ENCODE results near the gene GLIS1.

Gene GLIS1

DNA sequence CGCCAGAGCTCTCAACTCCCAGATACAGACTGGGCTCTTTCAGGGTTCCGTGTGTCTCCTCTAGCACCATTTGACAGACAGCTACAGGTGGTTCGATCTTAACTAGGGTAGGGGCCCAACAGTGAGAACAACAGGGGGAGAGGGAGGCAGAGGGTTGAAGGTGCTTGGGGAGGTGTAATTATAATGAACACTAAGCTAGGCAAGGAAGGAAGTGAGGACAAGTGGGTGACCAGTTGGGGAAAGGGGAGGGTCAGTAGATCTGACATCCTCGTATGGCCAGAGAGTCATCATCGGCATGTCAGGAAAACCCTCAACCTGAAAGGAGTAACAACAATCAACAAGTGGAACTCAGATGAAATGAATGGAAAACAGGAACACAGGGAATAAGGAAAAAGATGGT, 22.8 kb downstream of the GLIS1 start:
- H3K27me3 ChIP-seq (ENCODE audit: low read length) = no peaks in the 10 kb centered on the region
- no peaks in the 10 kb centered on the region for H3K9me3 ChIP-seq (ENCODE audit: insufficient read depth, low read length)
- no peaks in the 10 kb centered on the region for H3K36me3 ChIP-seq (ENCODE audit: low read length)
- H3K9ac ChIP-seq (ENCODE audit: low read length) = no peak overlapping the region
- H3K27ac ChIP-seq (ENCODE audit: low read depth, low read length) = no peak overlapping the region
- no peaks in the 10 kb centered on the region for H3F3A ChIP-seq (ENCODE audit: insufficient read depth)
- no peaks in the 10 kb centered on the region for H3K79me2 ChIP-seq (ENCODE audit: insufficient read depth, low read length)
- TF ChIP-seq, protein P1, sequence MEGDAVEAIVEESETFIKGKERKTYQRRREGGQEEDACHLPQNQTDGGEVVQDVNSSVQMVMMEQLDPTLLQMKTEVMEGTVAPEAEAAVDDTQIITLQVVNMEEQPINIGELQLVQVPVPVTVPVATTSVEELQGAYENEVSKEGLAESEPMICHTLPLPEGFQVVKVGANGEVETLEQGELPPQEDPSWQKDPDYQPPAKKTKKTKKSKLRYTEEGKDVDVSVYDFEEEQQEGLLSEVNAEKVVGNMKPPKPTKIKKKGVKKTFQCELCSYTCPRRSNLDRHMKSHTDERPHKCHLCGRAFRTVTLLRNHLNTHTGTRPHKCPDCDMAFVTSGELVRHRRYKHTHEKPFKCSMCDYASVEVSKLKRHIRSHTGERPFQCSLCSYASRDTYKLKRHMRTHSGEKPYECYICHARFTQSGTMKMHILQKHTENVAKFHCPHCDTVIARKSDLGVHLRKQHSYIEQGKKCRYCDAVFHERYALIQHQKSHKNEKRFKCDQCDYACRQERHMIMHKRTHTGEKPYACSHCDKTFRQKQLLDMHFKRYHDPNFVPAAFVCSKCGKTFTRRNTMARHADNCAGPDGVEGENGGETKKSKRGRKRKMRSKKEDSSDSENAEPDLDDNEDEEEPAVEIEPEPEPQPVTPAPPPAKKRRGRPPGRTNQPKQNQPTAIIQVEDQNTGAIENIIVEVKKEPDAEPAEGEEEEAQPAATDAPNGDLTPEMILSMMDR (IDR thresholded peaks at IDR 0.05; ENCODE audit: insufficient read depth, low read length, poor library complexity, severe bottlenecking) = no peak
- no peak for TF ChIP-seq EZH2phosphoT487 (conservative IDR thresholded peaks at IDR 0.05; ENCODE audit: low read length)
- no peaks in the 10 kb centered on the region for H3K9me2 ChIP-seq (replicated peaks; ENCODE audit: insufficient read depth, low read length)
- H2AFZ ChIP-seq (ENCODE audit: low read depth, low read length, severe bottlenecking) = no peak overlapping the region
- no peak overlapping the region for H3K4me2 ChIP-seq (ENCODE audit: low read depth, low read length, poor library complexity, severe bottlenecking)
- no peaks in the 10 kb centered on the region for H4K20me1 ChIP-seq (ENCODE audit: low read depth, low read length)
- no peak overlapping the region for H3K4me3 ChIP-seq (ENCODE audit: insufficient read depth, low read length, poor library complexity, severe bottlenecking)

DNA sequence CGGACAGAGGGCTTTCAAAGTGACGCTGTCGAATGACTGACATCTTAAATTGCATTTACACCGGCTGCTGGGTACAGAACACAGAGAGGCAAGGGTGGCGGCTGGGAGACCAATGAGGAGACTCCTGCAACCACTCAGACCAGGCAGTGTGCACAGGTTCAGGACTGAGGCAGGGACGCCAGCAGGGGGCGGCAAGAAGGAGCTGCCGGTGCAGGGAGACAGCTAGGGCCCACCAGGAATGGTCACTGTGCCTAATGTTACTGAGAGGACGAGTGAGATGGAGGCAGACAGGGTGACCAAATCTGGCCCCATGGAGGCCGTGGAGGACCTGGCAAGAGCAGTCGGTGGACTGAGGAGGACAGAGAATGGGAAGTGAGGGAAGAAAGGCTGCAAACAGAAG, 23.5 kb downstream of the GLIS1 start:
- Histone ChIP-seq H3K79me2 (ENCODE audit: insufficient read depth, low read length) (no peaks in the 10 kb centered on the region), H3K9ac (ENCODE audit: low read length) (no peak overlapping the region), H2AFZ (ENCODE audit: low read depth, low read length, severe bottlenecking) (no peak overlapping the region), H3K36me3 (ENCODE audit: low read length) (no peaks in the 10 kb centered on the region), H4K20me1 (ENCODE audit: low read depth, low read length) (no peaks in the 10 kb centered on the region), H3K27me3 (ENCODE audit: low read length) (no peaks in the 10 kb centered on the region), H3K9me2 (replicated peaks; ENCODE audit: insufficient read depth, low read length) (no peaks in the 10 kb centered on the region), H3K9me3 (ENCODE audit: insufficient read depth, low read length) (no peaks in the 10 kb centered on the region), H3K4me3 (ENCODE audit: insufficient read depth, low read length, poor library complexity, severe bottlenecking) (no peak overlapping the region), H3K27ac (ENCODE audit: low read depth, low read length) (no peak overlapping the region), H3F3A (ENCODE audit: insufficient read depth) (no peaks in the 10 kb centered on the region), H3K4me2 (ENCODE audit: low read depth, low read length, poor library complexity, severe bottlenecking) (no peak overlapping the region)
- no peak for TF ChIP-seq EZH2phosphoT487 (conservative IDR thresholded peaks at IDR 0.05; ENCODE audit: low read length)
- TF ChIP-seq, protein P1 (IDR thresholded peaks at IDR 0.05; ENCODE audit: insufficient read depth, low read length, poor library complexity, severe bottlenecking) = peak; percentile 68

DNA sequence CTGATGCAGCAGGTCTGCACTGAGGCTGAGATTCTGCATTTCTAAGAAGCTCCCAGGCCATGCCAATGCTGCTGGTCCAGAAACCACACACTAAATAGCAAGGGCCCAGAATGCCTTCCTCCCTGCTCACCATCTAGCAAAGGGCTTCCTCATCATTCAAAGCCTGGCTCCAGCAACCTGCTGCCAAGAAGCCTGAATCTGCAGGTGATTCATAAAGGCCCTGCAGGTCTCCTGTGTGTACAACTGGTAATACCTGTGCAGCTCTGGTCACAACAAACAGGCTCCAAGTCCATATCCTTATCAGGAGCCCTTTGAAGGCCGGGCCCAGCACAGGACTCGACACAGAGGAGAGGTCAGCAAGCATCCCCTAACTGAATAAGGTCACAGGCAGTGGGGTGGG, 26.7 kb downstream of the GLIS1 start:
- Histone ChIP-seq H4K20me1 (ENCODE audit: low read depth, low read length) (no peaks in the 10 kb centered on the region), H3K27ac (ENCODE audit: low read depth, low read length) (no peak overlapping the region), H2AFZ (ENCODE audit: low read depth, low read length, severe bottlenecking) (no peak overlapping the region), H3F3A (ENCODE audit: insufficient read depth) (no peaks in the 10 kb centered on the region), H3K79me2 (ENCODE audit: insufficient read depth, low read length) (no peaks in the 10 kb centered on the region), H3K9ac (ENCODE audit: low read length) (no peak overlapping the region), H3K4me2 (ENCODE audit: low read depth, low read length, poor library complexity, severe bottlenecking) (no peak overlapping the region), H3K9me3 (ENCODE audit: insufficient read depth, low read length) (no peaks in the 10 kb centered on the region), H3K4me3 (ENCODE audit: insufficient read depth, low read length, poor library complexity, severe bottlenecking) (no peak overlapping the region), H3K27me3 (ENCODE audit: low read length) (no peaks in the 10 kb centered on the region), H3K36me3 (ENCODE audit: low read length) (no peaks in the 10 kb centered on the region), H3K9me2 (replicated peaks; ENCODE audit: insufficient read depth, low read length) (no peaks in the 10 kb centered on the region)
- no peak for TF ChIP-seq EZH2phosphoT487 (conservative IDR thresholded peaks at IDR 0.05; ENCODE audit: low read length)
- TF ChIP-seq, protein P1 (IDR thresholded peaks at IDR 0.05; ENCODE audit: insufficient read depth, low read length, poor library complexity, severe bottlenecking) = no peak
